ENCODE results near the gene RAB9A.

DNA sequence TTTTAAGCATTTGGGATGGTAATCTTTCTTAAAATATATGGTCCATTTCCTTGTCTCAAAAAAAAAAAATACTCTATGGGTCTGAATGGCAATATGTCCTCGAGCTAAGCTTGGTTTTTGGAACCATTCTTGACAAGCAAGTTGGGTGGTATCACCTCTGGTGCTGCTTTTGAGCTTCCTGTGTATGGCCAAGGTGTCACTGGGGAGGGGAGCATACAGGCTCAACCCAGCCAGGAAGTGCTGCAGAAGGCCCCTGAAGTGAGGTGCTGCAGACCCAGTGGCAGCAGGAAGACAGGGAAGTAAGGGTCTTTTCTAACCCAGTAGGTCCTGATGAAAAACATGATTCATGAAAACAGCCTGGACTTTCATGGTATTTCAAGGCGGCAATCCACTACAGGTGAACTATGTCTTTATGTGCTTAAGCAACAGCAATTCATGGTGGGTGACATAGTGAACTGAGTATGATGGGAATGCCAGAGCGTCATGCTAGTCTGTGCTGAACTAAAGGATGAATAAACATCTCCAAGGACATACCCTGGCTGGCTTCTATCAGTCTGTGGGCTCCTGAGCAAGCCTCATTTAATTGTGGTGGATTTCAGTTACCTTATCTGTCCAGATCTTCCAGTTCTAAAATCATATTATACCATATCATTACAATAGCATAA is 30.4 kb downstream of the RAB9A start:
- TF ChIP-seq, protein P1, sequence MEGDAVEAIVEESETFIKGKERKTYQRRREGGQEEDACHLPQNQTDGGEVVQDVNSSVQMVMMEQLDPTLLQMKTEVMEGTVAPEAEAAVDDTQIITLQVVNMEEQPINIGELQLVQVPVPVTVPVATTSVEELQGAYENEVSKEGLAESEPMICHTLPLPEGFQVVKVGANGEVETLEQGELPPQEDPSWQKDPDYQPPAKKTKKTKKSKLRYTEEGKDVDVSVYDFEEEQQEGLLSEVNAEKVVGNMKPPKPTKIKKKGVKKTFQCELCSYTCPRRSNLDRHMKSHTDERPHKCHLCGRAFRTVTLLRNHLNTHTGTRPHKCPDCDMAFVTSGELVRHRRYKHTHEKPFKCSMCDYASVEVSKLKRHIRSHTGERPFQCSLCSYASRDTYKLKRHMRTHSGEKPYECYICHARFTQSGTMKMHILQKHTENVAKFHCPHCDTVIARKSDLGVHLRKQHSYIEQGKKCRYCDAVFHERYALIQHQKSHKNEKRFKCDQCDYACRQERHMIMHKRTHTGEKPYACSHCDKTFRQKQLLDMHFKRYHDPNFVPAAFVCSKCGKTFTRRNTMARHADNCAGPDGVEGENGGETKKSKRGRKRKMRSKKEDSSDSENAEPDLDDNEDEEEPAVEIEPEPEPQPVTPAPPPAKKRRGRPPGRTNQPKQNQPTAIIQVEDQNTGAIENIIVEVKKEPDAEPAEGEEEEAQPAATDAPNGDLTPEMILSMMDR (IDR thresholded peaks at IDR 0.05), result no peak
- TF ChIP-seq EP300 (IDR thresholded peaks at IDR 0.05) (no peak), POLR2A (IDR thresholded peaks at IDR 0.05) (no peak)
